Left cardiac atrium (tissue), 4 donors: ENCODE measurements around the gene RORC. TPM values are rescaled to one million over a fixed set of nuclear protein-coding genes. Genes with fewer than 3 reads are reported as not detected.

Experiments
- ATAC-seq, 2 donors: fragments of 200-7000 bp; cut with Tn5 transposase; one replicate each; pipeline ENCODE4 v1.9.1; 2020; ENCODE audit warnings: mild to moderate bottlenecking in 2 of 2, moderate library complexity in 2 of 2
- DNase-seq: peaks from one replicate; pipeline ENCODE4 v3.0.0-alpha.2; 2020
- intact Hi-C, 2 donors: fragments of 100-400 bp; cut with DNase I; formaldehyde crosslinking; loops; one replicate each; pipeline versions ENCODE4 v1.14.1 to v1.15.1; 2022 to 2023
- total RNA-seq, 2 donors: library from RNA; stranded (reverse); fragmentation: NEBNext Ultra II Directional; extraction: Animal tissue kit (Norgen Biotek cat#: 25700); gene quantifications; one replicate each; pipeline ENCODE4 v1.2.1, GENCODE V29; 2021
- donor health status: DM: no; HTN: yes; CAD: no.
- donor health status: DM: no; HTN: yes; CAD: no; lungs with severe emphysema.
- donor health status: DM: yes; HTN: yes; CAD: no.
- donor health status: Dilated cardiomyopathy.

RORC gene
- total RNA-seq, 2 donors from 2014 or later: 2.3 to 6.1 TPM

GRCh38 chr1:151814971-151815545 is 16.5 kb downstream of the RORC start:
- intact Hi-C loops: no loop called here
- no peak for DNase-seq
- ATAC-seq: no peak

GRCh38 chr1:151814426-151814825 is 17.2 kb downstream of the RORC start:
- DNase-seq (no peak), ATAC-seq (no peak)
- intact Hi-C loops: no loop called here

- ATAC-seq (no peak), DNase-seq (no peak)
Observed at GRCh38 chr1:151813271-151813977, 18.2 kb downstream of the RORC start.

GRCh38 chr1:151811181-151811580 is 20.4 kb downstream of the RORC start:
- no peak for DNase-seq
- intact Hi-C loops: no loop called here
- no peak for ATAC-seq

More at GRCh38 chr1:151813271-151813977, 18.2 kb downstream of the RORC start:
- intact Hi-C loops: no loop called here

GRCh38 chr1:151809985-151810556 is 21.5 kb downstream of the RORC start:
- intact Hi-C loops: no loop called here
- no peak for ATAC-seq
- DNase-seq: no peak

- DNase-seq (no peak), ATAC-seq (peak in 1 of 2 donors; percentile 69)
- intact Hi-C loops: no loop called here
Observed at GRCh38 chr1:151809290-151809984, 22.2 kb downstream of the RORC start.

GRCh38 chr1:151807766-151808165 is 23.8 kb downstream of the RORC start:
- intact Hi-C loops: no loop called here
- no peak for ATAC-seq
- DNase-seq: no peak

GRCh38 chr1:151807131-151807530 is 24.5 kb downstream of the RORC start:
- intact Hi-C loops: no loop called here
- no peak for ATAC-seq
- no peak for DNase-seq

- no peak for DNase-seq
- intact Hi-C loops: no loop called here
- no peak for ATAC-seq
Observed at GRCh38 chr1:151806170-151806569, 25.4 kb downstream of the RORC start.

- no peak for DNase-seq
- ATAC-seq: no peak
- intact Hi-C loops: no loop called here
Observed at GRCh38 chr1:151805066-151805820, 26.4 kb downstream of the RORC start, which contains the start of gene LINGO4. Gene LINGO4 (minus strand): TSS chr1:151805419. CDS start chr1:151802704, 2,715 bp downstream.

GRCh38 chr1:151803915-151804314 is 27.7 kb downstream of the RORC start:
- no peak for ATAC-seq
- intact Hi-C loops: no loop called here
- DNase-seq: no peak

- DNase-seq (no peak), ATAC-seq (no peak)
- intact Hi-C loops: no loop called here
Observed at GRCh38 chr1:151803164-151803563, 28.4 kb downstream of the RORC start.

GRCh38 chr1:151802372-151802771 is 29.2 kb downstream of the RORC start:
- intact Hi-C loops: no loop called here
- DNase-seq: no peak
- ATAC-seq: no peak

- DNase-seq: no peak
- ATAC-seq: peak in 1 of 2 donors; percentile 17
- intact Hi-C loops: no loop called here
Observed at GRCh38 chr1:151801846-151802245, 29.8 kb downstream of the RORC start.

- intact Hi-C loops: no loop called here
- DNase-seq (no peak), ATAC-seq (no peak)
Observed at GRCh38 chr1:151801310-151801820, 30.2 kb downstream of the RORC start.

GRCh38 chr1:151800830-151801229 is 30.8 kb downstream of the RORC start:
- intact Hi-C loops: no loop called here
- DNase-seq (no peak), ATAC-seq (no peak)

GRCh38 chr1:151799179-151800022 is 32.2 kb downstream of the RORC start:
- ATAC-seq (no peak), DNase-seq (no peak)
- intact Hi-C loops: no loop called here

GRCh38 chr1:151798571-151798970 is 33.0 kb downstream of the RORC start:
- intact Hi-C loops: no loop called here
- DNase-seq (no peak), ATAC-seq (no peak)
